ENCODE measurements around the gene CNTNAP2.
"Not testable (repeated sequence)": the region's sequence is repeated elsewhere in the genome, so short reads cannot be mapped to it uniquely, and the experiment has no call there.

DNA sequence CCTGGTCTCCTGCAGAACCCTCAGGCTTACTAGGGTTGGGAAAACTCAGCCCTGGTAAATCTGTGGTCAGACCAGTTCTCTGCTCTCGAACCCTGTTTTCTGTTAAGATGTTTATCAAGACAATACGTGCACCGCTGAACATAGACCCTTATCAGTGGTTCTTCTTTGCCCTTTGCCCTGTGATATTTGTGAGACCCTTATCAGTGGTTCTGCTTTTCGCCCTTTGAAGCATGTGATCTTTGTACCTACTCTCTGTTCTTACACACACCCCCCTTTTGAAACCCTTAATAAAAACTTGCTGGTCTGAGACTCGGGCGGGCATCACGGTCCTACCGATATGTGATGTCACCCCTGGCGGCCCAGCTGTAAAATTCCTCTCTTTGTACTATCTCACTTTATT is 2346.2 kb downstream of the CNTNAP2 start:
- TF ChIP-seq, protein P1, sequence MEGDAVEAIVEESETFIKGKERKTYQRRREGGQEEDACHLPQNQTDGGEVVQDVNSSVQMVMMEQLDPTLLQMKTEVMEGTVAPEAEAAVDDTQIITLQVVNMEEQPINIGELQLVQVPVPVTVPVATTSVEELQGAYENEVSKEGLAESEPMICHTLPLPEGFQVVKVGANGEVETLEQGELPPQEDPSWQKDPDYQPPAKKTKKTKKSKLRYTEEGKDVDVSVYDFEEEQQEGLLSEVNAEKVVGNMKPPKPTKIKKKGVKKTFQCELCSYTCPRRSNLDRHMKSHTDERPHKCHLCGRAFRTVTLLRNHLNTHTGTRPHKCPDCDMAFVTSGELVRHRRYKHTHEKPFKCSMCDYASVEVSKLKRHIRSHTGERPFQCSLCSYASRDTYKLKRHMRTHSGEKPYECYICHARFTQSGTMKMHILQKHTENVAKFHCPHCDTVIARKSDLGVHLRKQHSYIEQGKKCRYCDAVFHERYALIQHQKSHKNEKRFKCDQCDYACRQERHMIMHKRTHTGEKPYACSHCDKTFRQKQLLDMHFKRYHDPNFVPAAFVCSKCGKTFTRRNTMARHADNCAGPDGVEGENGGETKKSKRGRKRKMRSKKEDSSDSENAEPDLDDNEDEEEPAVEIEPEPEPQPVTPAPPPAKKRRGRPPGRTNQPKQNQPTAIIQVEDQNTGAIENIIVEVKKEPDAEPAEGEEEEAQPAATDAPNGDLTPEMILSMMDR (IDR thresholded peaks at IDR 0.05): not testable (repeated sequence)
- TF ChIP-seq POLR2A (IDR thresholded peaks at IDR 0.05): not testable (repeated sequence)

Data from lower leg skin (tissue), 3 donors.